Stimulated activated CD4-positive, alpha-beta T cell treated with anti-CD3 and anti-CD28 coated beads, Interleukin-4, amount 100 ng/mL, for 48 hours (primary cell): ENCODE results near the gene BPIFB4.
"Not testable (repeated sequence)": the region's sequence is repeated elsewhere in the genome, so short reads cannot be mapped to it uniquely, and the experiment has no call there.

ENCODE experiments used
- DNase-seq, 2 donors: peaks; one replicate each; pipeline ENCODE4 v3.0.0-alpha.2; 2020; ENCODE audit warnings: low read depth in 2 of 2

The BPIFB4 gene

DNA sequence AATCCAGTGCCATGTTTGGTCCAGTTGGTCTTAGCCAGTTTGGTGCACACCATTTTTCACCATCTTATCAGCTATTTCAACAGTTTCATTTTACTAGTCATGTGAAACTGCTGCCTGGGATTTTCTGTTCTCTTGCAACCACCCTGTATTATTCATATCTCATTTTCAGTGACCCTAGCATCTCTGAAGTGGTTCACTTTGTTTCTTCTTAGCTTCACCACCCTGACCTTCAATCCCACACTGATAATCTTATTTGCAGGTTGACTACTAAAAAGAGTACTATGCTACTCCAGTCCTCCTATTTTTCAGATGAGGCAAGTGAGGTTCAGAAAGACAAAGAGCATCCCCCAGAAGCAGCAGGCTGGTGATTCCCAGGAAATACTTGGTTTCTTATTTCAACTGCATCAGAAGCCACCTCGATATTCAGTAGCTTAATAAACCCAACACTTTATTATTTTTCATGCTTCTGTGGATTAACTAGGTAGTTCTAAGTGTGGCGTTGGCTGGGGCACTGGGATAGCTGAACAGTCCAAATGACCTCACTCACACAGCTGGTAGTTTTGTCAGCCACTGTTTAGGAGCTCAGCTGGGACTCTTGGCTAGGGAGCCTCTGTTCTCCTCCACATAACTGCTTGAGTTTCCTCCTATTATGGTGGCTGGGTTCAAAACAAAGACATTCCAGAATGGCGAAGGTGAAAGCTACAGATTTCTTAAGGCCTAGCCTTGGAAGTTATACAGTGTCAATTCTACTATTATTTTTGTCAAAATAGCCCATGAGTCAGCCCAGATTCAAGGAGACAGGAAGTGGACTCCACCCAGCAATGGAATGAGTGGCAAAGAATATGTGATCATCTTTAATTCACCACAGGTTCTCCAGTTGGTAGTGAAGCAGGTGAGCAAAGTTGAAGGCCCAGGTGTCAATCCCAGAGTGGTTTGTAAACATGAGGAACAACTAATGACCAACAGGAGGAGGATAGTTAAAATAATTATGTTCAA lies 40.6 kb downstream of the BPIFB4 start:
- DNase-seq: no peak

- DNase-seq: no peak
Observed at GRCh38 chr20:33120934-33121333, 41.5 kb downstream of the BPIFB4 start.

DNA sequence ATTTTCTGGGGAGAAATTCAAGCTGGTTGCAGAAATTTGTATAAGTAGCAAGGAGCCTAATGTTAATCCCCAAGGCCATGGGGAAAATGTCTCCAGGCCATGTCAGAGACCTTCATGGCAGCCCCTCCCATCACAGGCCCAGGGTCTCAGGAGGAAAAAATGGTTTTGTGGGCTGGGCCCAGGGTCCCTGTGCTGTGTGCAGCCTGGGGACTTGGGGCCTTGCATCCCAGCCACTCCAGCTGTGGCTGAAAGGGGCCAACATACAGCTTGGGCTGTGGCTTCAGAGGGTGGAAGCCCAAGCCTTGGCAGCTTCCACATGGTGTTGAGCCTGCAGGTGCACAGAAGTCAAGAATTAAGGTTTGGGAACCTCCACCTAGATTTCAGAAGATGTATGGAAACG lies 42.9 kb downstream of the BPIFB4 start:
- not testable (repeated sequence) for DNase-seq

DNA sequence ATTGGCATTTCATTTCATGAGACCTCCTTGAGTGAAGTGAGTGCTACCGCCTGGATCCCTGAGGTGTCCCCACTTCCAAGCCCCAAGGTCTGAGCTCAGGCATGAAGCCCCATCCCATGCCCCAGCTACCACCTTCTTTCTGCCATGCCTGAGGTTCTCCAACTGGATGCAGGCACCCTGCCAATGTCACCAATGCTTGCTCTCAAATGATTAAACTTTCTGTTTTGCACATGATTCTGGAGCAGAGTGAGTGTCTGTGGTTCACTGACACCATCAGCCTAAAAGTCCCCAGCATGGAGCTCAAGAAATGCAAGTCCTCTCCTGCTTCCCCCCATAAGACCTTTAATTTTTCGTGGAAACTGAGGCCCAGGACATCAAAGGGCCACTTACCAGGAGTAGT lies 44.8 kb downstream of the BPIFB4 start:
- no peak for DNase-seq

- DNase-seq: no peak
Observed at GRCh38 chr20:33124994-33125393, 45.6 kb downstream of the BPIFB4 start.

- DNase-seq: no peak
Observed at GRCh38 chr20:33125983-33126382, 46.5 kb downstream of the BPIFB4 start.

- DNase-seq: no peak
Observed at GRCh38 chr20:33127422-33128097, 48.1 kb downstream of the BPIFB4 start.

GRCh38 chr20:33130568-33131061 lies 51.2 kb downstream of the BPIFB4 start:
- DNase-seq: no peak

- DNase-seq: no peak
Observed at GRCh38 chr20:33131949-33132473, 52.6 kb downstream of the BPIFB4 start.

DNA sequence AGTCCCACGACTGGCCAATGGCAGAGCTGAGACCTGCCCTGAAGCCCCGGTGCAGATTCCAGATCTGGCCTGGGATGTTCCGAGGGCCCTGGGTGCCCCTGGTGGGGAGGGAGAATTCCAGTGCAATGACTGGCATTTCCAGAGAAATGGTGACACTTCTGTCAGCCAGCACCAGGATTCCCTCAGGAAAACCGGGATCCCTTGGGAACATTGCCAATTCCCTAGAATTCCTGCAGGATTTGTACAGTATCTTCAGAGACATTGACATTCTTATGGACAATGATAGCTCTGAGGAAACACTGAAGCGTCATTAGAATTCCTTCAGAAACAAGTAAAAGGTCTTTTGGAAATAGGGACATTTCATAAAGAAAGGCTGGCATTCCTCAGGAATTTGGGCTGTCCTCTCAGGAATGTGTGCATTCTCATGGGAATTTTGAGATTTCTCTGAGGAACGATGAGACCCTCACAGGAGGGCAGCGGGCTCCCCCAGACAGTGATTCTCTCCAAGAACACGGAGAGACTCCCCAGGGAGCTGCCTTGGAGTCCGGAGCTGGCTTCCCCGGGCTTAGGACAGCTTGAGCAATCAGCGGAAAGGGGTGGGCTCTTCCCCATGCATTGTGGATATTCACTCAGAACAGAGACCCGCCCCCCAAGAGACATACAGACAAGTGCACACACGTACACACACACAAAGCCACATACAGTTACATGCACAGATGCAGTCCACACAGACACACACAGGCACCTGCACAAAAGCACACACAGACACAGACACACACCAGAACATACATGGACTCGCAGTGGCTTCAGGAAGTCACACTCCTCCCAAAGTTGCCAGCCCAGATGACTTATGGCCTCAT lies 53.3 kb downstream of the BPIFB4 start:
- no peak for DNase-seq

- no peak for DNase-seq
Observed at GRCh38 chr20:33133373-33133941, 54.0 kb downstream of the BPIFB4 start.

GRCh38 chr20:33137195-33137594 lies 57.8 kb downstream of the BPIFB4 start:
- no peak for DNase-seq

DNA sequence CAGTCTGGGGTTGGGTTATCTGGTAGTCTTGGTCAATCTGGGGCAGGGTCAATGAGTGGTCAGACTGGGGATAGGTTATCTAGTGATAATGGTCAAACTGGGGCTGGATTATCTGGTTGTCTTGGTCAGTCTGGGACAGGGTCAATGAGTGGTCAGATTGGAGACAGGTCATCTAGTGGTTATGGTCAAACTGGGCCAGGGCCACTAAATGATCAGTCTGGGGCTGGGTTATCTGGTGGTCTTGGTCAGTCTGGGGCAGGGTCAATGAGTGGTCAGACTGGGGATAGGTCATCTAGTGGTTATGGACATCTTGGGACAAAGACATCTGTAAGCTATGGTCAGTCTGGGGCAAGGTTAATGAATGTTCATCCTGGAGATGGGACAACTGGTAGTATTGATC lies 60.0 kb downstream of the BPIFB4 start:
- no peak for DNase-seq

- DNase-seq: no peak
Observed at GRCh38 chr20:33145521-33145920, 66.1 kb downstream of the BPIFB4 start.

- DNase-seq: no peak
Observed at GRCh38 chr20:33147299-33147698, 67.9 kb downstream of the BPIFB4 start.

GRCh38 chr20:33148040-33148439 lies 68.6 kb downstream of the BPIFB4 start:
- DNase-seq: no peak

DNA sequence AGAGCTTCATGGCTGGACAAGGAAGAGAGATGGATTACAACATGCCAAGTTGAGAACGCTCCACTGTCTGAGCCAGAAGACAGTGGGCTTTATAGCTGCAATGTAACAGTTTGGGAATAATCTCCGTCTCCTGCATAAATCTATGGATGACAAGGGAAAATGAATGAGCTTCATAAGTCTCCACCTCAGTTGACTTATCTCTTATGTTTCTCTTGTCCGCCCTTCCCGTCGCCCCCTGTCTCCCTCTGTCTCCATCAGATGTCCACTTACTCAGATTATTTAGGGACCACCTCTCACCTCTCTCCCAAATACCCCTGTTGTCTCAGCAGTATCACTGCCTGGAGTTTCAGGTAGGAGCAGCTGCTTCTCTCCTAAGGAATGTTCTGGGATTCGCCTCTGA lies 74.8 kb downstream of the BPIFB4 start:
- no peak for DNase-seq

DNA sequence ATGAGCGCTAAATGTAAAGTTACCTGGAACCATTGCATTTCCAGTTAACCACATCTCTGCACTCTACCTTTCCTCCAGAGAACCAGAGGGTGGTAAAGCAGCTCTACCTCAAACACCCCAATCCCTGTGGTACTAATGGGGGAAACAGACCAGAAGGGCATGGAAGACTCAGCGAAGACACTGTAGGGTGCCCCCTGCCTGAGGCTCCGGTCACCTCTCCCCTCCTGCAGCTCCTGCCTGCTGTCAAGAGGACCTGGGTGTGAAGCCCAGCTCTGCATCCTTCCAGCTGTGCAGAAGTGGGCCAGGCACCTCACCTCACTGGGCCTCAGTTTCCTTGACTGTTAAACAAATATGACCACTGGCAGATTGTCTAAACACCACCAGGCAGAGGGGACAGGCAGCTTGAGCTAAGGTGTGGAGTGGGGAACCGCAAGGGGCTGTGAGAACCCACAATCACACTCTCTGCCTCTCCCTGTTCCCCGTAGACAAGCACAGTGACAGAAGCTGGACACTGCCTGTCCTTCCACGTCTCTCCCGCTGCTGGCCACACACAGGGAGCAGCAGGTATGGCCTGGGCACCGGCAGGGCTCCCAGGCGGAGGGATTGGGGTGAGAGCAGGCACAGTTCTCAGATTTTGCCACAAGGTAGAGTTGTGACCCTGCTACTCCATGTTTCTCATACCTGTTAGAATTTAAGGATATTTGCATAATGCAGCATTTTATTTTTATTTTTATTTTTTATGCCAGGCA lies 79.4 kb downstream of the BPIFB4 start:
- DNase-seq: no peak

GRCh38 chr20:33159713-33160112 lies 80.3 kb downstream of the BPIFB4 start:
- no peak for DNase-seq

GRCh38 chr20:33160681-33161080 lies 81.2 kb downstream of the BPIFB4 start:
- DNase-seq: no peak
